Measurements from ENCODE around the gene ACYP2.

Gene ACYP2

GRCh38 chr2:54303631-54304030, 188.2 kb downstream of the ACYP2 start:
- no peak overlapping the region for H3K27ac ChIP-seq
- no peak for TF ChIP-seq CTCF (conservative IDR thresholded peaks at IDR 0.05)

GRCh38 chr2:54306556-54306955, 191.1 kb downstream of the ACYP2 start:
- no peak overlapping the region for H3K27ac ChIP-seq
- TF ChIP-seq CTCF (conservative IDR thresholded peaks at IDR 0.05): no peak

GRCh38 chr2:54308186-54308585, 192.8 kb downstream of the ACYP2 start:
- no peak for TF ChIP-seq CTCF (conservative IDR thresholded peaks at IDR 0.05)

GRCh38 chr2:54308782-54309181, 193.4 kb downstream of the ACYP2 start:
- TF ChIP-seq CTCF (conservative IDR thresholded peaks at IDR 0.05): no peak
- no peak overlapping the region for H3K27ac ChIP-seq

More at GRCh38 chr2:54308186-54308585, 192.8 kb downstream of the ACYP2 start:
- no peak overlapping the region for H3K27ac ChIP-seq

GRCh38 chr2:54310311-54310710, 194.9 kb downstream of the ACYP2 start:
- no peak for TF ChIP-seq CTCF (conservative IDR thresholded peaks at IDR 0.05)
- no peak overlapping the region for H3K27ac ChIP-seq

- TF ChIP-seq CTCF (conservative IDR thresholded peaks at IDR 0.05): no peak
- no peak overlapping the region for H3K27ac ChIP-seq
Measured at GRCh38 chr2:54310961-54311360, 195.5 kb downstream of the ACYP2 start.

- TF ChIP-seq CTCF (conservative IDR thresholded peaks at IDR 0.05): no peak
- no peak overlapping the region for H3K27ac ChIP-seq
Measured at GRCh38 chr2:54313147-54313546, 197.7 kb downstream of the ACYP2 start.

- no peak overlapping the region for H3K27ac ChIP-seq
- TF ChIP-seq CTCF (conservative IDR thresholded peaks at IDR 0.05): no peak
Measured at GRCh38 chr2:54317973-54318372, 202.6 kb downstream of the ACYP2 start.

All from VCaP (cell line).